Bronchus fibroblast of lung (primary cell): ENCODE measurements around the gene CHMP1B. TPM values are rescaled to one million over a fixed set of nuclear protein-coding genes. Genes with fewer than 3 reads are reported as not detected.

Experiments
- total RNA-seq: library from RNA; depleted of rRNA; stranded (reverse); fragments of >200 nt; gene quantifications from 2 replicates; pipeline ENCODE4 v1.2.3, GENCODE V29; 2015

The CHMP1B gene, protein sequence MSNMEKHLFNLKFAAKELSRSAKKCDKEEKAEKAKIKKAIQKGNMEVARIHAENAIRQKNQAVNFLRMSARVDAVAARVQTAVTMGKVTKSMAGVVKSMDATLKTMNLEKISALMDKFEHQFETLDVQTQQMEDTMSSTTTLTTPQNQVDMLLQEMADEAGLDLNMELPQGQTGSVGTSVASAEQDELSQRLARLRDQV
- total RNA-seq = 22.4 and 25.6 TPM in 2 replicates

DNA sequence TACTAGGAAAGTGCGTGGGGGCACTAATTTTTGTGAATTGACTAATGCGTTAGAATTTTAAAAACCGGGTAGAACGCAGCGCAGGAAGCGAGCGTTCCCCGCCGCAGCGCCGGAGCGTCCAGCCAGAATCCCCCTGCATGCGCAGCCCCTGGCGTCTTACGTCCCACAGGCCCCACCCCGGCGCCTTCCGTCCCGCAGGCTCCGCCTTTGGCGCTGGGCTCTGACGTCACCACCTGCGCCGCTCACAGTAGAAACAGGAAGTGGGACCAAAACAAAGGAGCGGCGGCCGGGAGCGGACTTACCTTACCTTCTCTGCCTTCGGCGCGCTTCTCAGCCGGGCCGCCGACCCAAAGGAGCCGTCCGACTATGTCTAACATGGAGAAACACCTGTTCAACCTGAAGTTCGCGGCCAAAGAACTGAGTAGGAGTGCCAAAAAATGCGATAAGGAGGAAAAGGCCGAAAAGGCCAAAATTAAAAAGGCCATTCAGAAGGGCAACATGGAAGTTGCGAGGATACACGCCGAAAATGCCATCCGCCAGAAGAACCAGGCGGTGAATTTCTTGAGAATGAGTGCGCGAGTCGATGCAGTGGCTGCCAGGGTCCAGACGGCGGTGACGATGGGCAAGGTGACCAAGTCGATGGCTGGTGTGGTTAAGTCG lies at the start of gene CHMP1B:
TSS of gene CHMP1B (plus strand) at position 268 of the 660 bp plus-strand sequence. CDS start at position 367, 99 bp downstream.

Other genes starting within 250 kb of the CHMP1B start
- not detected in 2 replicates for gene SLC35G4, start 241.8 kb upstream of the CHMP1B start, total RNA-seq
- 0.30 and 0.34 TPM in 2 replicates for gene GNAL, start 162.1 kb upstream of the CHMP1B start, total RNA-seq
- gene MPPE1, start 56.9 kb downstream of the CHMP1B start, total RNA-seq = 13.1 and 14.6 TPM in 2 replicates
- 14.1 and 14.6 TPM in 2 replicates for gene IMPA2, start 130.1 kb downstream of the CHMP1B start, total RNA-seq
- gene ANKRD62, start 242.4 kb downstream of the CHMP1B start, total RNA-seq = not detected in 2 replicates